IPS-15b (cell line): Measurements from ENCODE around the gene CYP3A7.
"Not testable (repeated sequence)": the region's sequence is repeated elsewhere in the genome, so short reads cannot be mapped to it uniquely, and the experiment has no call there.

ENCODE experiments used
- H3K27me3 ChIP-seq: one replicate; pipeline ENCODE4 v1.6.1; 2013; ENCODE audit warnings: low read length; ENCODE audit not compliant: control insufficient read depth, insufficient read depth
- H3K36me3 ChIP-seq: one replicate; pipeline ENCODE4 v1.6.1; 2013; ENCODE audit warnings: low read length; ENCODE audit not compliant: control insufficient read depth, insufficient read depth
- H3K4me1 ChIP-seq: one replicate; pipeline ENCODE4 v1.6.1; 2013; ENCODE audit warnings: mild to moderate bottlenecking, low read length; ENCODE audit not compliant: control insufficient read depth, insufficient read depth
- H3K4me3 ChIP-seq: one replicate; pipeline ENCODE4 v1.5.1; 2013; ENCODE audit warnings: low read depth, low read length
- H3K9ac ChIP-seq: one replicate; pipeline ENCODE4 v1.6.1; 2013; ENCODE audit warnings: low read depth, mild to moderate bottlenecking, low read length
- H3K9me3 ChIP-seq: one replicate; pipeline ENCODE4 v1.6.1; 2013; ENCODE audit warnings: mild to moderate bottlenecking, low read length; ENCODE audit not compliant: control insufficient read depth, insufficient read depth

CYP3A7 gene

DNA sequence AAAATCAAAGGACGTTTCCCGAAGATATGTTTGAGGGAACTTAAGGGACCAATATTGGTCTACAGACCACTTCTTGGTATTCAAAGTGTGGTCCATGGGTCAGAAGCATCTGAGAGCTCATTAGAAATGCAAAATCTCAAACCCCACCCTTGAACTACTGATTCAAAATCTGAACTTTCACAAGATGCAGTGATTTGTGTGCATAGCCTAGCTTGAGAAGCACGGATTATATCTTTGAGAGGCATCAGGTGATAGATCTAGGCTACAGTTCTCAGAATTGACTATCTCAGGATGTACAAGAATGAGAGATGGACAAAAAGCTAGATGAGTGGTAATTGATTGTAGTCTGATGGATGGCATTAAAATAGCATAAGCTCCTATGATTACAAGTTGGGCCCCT, 29.5 kb upstream of the CYP3A7 start:
- no peaks in the 10 kb centered on the region for H3K27me3 ChIP-seq

DNA sequence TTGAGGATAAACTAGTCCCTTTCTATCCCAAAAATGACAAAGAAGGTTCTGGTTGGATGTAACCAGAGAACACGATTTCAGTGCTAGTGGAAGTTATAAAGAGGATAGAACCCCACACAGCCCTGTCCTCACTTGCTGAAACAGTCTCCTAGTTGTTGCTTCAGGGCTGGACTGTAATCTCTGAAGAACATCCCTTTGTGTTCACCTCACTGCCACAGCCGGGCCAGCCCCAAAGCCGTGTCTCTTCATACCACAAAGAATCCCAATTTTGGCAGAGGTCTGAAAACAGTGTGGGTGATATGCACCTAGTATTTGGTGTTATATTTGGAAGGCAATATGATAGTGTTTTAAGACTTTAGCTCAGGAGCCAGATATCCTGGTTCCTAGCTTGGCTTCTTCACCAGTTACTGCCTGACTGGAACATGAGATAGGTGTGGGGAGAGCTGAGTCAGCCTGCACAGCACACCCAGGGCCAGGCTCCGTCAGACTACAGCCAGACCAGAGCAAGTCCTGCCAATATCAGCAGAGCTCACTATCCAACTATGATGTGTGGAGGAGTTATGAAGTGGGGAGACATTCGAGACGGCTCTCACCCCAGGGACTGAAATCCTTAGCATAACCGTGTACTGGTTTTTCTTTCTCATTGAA, 27.8 kb upstream of the CYP3A7 start:
- Histone ChIP-seq H3K27me3 (no peaks in the 10 kb centered on the region), H3K36me3 (no peaks in the 10 kb centered on the region), H3K4me1 (no peaks in the 10 kb centered on the region)

More for the DNA sequence above, 29.5 kb upstream of the CYP3A7 start:
- Histone ChIP-seq H3K36me3 (no peaks in the 10 kb centered on the region), H3K9me3 (no peaks in the 10 kb centered on the region), H3K4me1 (no peaks in the 10 kb centered on the region), H3K4me3 (no peak overlapping the region), H3K9ac (no peak overlapping the region)

DNA sequence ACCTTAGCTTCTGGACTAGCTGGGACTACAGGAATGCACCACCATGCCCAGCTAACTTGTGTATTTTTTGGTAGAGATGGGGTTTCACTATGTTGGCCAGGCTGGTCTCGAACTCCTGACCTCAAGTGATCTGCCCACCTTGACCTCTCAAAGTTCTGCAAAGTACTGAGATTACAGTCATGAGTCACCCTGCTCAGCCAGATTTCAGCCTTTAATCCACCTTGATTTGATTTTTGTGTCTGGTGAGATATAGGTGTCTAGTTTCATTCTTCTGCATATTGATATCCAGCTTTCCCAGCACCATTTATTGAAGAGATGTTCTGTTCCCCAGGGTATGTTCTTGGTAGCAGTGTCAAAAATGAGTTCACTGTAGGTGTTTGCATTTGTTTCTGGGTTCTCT, 20.1 kb upstream of the CYP3A7 start:
- Histone ChIP-seq H3K9ac (no peak overlapping the region), H3K4me3 (no peak overlapping the region), H3K36me3 (no peaks in the 10 kb centered on the region), H3K9me3 (no peaks in the 10 kb centered on the region), H3K27me3 (no peaks in the 10 kb centered on the region), H3K4me1 (peaks cover 4% of the 10 kb centered on the region)

More for the DNA sequence above, 27.8 kb upstream of the CYP3A7 start:
- no peak overlapping the region for H3K9ac ChIP-seq
- no peaks in the 10 kb centered on the region for H3K9me3 ChIP-seq
- H3K4me3 ChIP-seq: no peak overlapping the region

DNA sequence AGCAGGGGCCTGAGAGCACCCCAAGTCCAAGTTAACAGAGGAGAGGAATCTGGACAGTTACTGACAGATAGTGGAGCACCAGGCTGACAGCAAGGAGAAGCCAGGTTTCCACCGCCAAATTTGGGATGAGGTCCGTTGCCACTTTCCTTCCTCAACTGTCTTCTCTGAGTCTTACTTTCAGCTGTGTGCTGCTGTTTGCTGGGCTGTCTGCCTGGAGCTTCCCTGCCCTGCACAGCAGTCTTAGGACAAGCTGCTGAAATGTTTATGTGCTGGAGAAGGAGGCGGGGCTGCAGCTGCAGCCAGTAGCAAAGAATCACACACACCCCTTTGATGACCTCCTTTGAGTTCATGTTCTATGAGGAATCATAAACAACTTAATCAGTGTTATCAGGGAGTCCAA, 17.4 kb upstream of the CYP3A7 start:
- H3K27me3 ChIP-seq: no peaks in the 10 kb centered on the region
- H3K4me3 ChIP-seq: no peak overlapping the region

DNA sequence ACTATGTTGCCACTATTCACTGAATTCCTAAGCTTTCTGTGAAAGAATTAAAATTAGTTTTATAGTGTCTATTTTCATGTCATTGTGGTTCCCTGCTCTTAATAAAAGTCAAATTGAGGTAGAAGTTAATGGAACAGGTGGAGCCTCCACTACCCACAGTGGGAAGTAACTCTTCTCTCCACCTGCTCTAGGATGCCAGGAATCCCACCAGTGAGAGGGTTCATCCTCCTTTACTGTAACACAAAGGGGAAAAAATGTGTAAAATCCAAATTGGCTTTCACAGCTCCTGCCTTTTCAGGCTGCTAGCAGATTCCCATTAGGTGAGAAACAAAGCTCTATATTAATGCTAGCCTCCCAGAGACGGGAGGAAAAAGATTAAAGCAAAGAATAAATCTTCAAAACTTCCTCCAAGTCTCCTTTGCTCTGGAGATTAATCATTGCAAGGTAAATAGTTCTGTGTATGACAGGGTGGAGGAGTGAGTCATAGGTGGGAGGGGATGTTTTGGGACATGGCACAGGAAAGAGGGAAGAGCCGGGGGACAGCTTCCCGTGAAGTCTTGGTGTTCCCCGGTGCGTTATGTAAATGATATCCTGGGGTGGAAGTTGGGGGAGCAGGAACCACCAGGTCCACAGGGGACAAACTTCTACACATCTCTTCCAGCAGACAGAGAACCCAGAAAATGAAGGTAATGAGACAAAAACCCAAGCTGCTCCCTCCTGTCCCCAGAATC, 16.5 kb upstream of the CYP3A7 start:
- not testable (repeated sequence) for H3K9me3 ChIP-seq, H3K4me3 ChIP-seq, H3K4me1 ChIP-seq, H3K27me3 ChIP-seq, H3K9ac ChIP-seq, H3K36me3 ChIP-seq

More for the DNA sequence above, 17.4 kb upstream of the CYP3A7 start:
- H3K36me3 ChIP-seq: no peaks in the 10 kb centered on the region
- no peak overlapping the region for H3K9ac ChIP-seq
- H3K9me3 ChIP-seq: no peaks in the 10 kb centered on the region
- peaks cover 4% of the 10 kb centered on the region for H3K4me1 ChIP-seq

DNA sequence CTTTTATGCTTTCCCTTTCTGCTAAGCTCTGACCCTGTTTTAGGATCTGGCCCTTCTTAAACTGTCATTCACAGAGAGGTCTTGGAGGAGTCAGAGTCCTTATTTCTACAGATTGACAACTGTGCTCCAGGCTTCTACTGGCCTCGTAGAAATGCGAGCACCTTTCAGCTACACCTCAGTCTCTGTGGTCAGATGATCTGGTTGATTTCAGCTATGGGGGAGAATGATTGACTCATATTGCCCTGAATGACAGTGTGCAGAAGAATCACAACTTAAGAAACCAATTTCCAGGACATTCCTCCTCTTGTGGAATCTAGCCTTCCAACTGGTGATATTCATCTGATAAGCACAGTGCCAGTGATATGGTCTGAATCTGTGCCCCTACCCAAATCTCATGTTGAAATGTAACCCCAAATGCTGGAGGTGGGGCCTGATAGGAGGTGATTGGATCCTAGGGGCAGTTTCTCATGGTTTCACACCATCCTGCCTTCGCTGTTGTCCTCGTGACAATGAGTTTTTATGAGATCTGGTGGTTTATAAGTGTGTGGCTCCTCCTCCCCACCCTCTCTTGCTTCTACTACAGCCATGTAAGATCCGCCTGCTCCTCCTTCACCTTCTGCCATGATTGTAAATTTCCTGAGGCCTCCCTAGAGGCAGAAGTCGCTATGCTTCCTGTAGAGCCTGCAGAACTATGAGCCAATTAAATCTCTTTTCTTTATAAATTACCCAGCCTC, 14.0 kb upstream of the CYP3A7 start:
- Histone ChIP-seq H3K27me3 (no peaks in the 10 kb centered on the region), H3K4me1 (peaks cover 4% of the 10 kb centered on the region), H3K9me3 (no peaks in the 10 kb centered on the region)

DNA sequence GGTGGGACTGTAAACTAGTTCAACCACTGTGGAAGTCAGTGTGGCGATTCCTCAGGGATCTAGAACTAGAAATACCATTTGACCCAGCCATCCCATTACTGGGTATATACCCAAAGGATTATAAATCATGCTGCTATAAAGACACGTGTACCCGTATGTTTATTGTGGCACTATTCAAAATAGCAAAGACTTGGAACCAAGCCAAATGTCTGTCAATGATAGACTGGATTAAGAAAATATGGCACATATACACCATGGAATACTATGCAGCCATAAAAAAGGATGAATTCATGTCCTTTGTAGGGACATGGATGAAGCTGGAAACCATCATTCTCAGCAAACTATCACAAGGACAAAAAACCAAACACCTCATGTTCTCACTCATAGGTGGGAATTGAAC, 11.9 kb upstream of the CYP3A7 start:
- not testable (repeated sequence) for H3K4me1 ChIP-seq, H3K9ac ChIP-seq, H3K36me3 ChIP-seq, H3K27me3 ChIP-seq, H3K9me3 ChIP-seq, H3K4me3 ChIP-seq

More for the DNA sequence above, 14.0 kb upstream of the CYP3A7 start:
- H3K36me3 ChIP-seq: no peaks in the 10 kb centered on the region
- H3K4me3 ChIP-seq: no peak overlapping the region
- H3K9ac ChIP-seq: no peak overlapping the region

DNA sequence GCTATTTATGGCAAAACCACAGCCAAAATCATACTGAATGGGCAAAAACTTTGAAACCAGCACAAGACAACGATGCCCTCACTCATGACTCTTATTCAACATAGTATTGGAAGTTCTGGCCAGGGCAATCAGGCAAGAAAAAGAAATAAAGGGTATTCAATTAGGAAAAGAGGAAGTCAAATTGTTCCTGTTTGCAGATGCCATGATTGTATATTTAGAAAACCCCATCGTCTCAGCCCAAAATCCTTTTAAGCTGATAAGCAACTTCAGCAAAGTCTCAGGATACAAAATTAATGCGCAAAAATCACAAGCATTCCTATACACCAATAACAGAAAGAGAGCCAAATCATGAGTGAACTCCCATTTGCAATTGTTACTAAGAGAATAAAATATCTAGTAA, 10.4 kb upstream of the CYP3A7 start:
- not testable (repeated sequence) for H3K36me3 ChIP-seq, H3K4me3 ChIP-seq, H3K27me3 ChIP-seq, H3K9me3 ChIP-seq, H3K4me1 ChIP-seq, H3K9ac ChIP-seq

DNA sequence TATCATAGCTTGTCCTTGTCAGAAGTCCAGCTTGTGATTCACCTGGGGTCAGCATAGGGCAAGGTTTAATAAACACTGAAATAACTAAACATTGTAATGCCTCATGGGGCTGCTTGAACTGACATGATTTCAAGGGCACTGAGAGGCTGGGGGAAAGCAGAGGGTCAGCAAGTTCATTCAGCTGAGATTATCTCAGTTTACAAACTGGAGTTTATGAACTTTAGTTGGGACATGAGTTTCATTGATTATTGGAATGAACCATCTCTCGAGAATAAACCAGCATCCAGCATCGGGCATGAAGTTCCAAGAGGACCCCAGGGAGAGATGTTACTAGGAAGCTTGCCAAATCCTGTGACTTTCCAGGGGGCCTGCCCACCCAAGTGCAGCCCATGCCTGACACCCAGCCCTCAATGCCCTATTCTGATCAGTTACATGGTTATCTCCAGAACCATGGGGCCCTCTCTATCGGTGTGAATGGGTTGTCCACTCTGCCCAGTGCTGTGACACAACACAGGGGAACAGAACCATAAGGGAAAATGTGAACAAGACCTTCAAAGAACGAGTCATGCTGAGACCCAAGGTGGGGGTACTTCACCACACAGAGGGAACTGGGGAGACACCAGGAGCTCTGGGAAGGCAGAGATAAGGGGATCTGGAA, 7.9 kb upstream of the CYP3A7 start:
- Histone ChIP-seq H3K36me3 (no peaks in the 10 kb centered on the region), H3K4me3 (no peak overlapping the region), H3K9me3 (no peaks in the 10 kb centered on the region), H3K27me3 (no peaks in the 10 kb centered on the region), H3K9ac (no peak overlapping the region), H3K4me1 (no peaks in the 10 kb centered on the region)

DNA sequence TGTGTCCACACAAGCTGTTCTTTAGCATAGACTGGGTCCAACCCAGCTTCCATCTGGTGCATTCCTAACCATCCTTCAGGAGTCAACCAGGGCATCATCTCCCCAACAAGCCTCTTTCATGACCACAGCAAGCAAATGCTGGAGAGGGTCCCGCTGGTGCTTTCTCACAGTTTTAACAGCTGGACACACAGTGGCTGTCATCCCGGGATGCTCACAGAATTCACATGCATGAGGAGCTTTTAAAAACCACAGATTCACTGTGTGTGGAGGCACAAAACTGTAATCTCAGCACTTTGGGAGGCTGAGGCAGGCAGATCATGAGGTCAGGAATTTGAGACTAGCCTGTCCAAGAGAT, 6.4 kb upstream of the CYP3A7 start:
- H3K4me3 ChIP-seq: no peak overlapping the region
- no peaks in the 10 kb centered on the region for H3K36me3 ChIP-seq
- no peak overlapping the region for H3K9ac ChIP-seq

DNA sequence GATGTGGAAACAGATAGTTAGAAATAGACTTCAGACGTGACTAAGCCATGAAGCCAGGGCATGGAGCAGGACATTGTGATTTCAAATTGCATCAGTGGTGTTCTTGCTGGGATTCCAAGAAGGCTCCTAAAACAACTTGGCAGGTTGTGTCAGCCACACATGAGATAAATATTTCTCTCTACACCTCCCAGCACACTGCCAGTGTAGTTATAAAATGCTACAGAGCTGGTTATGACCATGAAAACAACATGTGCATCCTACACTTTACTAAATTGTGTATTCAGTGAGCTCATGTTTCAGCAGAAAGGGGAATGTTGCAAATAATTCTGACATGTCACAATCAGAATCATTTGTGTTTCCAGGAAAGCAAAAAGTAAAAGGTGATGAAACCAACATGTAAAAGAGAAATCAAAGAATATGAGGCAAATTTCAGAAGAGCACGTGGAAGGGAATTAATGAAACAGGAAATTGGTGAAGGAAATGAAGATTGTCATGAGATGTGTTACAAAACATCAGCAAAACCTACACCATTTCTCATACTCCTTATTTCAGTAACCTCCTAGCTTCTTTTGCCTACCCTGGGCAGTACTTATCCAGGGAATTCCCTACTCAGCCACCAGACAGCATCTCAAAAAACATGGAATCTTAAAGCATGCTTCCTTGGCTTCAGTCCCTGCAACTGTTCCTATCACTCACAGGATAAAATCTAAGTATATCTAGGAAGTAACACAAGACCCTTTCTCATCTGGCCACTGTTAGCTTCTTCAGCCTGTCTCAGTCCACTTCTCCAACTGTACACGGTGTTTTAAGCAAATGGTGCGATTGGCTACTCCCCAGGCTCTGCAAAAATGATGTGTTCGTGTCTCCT, 5.8 kb upstream of the CYP3A7 start:
- Histone ChIP-seq H3K27me3 (no peaks in the 10 kb centered on the region), H3K9ac (no peak overlapping the region), H3K4me1 (no peaks in the 10 kb centered on the region), H3K4me3 (no peak overlapping the region), H3K9me3 (no peaks in the 10 kb centered on the region), H3K36me3 (no peaks in the 10 kb centered on the region)

More for the DNA sequence above, 6.4 kb upstream of the CYP3A7 start:
- Histone ChIP-seq H3K9me3 (no peaks in the 10 kb centered on the region), H3K4me1 (no peaks in the 10 kb centered on the region), H3K27me3 (no peaks in the 10 kb centered on the region)
